HG03064 (cell line): ENCODE data around the gene AIG1.

Experiments used
- ATAC-seq: cut with Tn5 transposase; IDR thresholded peaks from one replicate; pipeline ENCODE4 v1.9.1; 2021; ENCODE audit warnings: low read depth; ENCODE audit not compliant: unreplicated experiment

Gene AIG1

DNA sequence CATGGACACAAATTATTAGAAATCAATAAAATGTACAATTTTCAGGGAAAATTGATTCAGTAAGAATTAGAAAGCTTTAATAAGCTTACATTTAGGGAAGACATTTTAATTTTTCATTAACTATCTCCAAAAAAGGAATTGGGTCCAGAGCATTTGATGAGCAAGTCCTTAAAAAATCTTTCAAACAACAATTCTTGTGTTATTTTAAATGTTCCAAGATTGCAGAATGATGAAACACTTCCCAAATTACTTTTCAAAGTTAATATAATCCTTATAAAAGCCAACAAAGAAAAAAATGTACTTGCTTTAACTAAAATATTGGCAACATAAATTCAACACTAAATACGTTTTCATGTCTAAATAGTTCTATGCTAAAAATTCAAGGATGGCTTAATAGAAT lies 287.8 kb downstream of the AIG1 start:
- ATAC-seq: no peak

DNA sequence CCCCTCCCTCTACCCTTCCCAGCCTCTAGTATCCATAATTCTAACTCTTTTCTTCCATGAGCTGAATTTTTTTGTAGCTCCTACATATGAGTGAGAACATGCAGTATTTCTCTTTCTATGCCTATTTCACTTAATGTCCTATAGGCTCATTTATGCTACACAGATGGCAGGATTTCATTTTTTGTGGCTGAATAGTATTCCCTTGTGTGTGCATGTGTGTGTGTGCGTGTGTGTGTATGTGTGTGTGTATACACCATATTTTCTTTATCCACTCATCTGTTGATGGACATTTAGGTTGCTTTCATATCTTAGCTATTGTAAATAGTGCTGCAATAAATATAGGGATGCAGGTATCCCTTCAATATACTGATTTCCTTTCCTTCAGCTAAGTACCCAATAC lies 288.8 kb downstream of the AIG1 start:
- no peak for ATAC-seq

DNA sequence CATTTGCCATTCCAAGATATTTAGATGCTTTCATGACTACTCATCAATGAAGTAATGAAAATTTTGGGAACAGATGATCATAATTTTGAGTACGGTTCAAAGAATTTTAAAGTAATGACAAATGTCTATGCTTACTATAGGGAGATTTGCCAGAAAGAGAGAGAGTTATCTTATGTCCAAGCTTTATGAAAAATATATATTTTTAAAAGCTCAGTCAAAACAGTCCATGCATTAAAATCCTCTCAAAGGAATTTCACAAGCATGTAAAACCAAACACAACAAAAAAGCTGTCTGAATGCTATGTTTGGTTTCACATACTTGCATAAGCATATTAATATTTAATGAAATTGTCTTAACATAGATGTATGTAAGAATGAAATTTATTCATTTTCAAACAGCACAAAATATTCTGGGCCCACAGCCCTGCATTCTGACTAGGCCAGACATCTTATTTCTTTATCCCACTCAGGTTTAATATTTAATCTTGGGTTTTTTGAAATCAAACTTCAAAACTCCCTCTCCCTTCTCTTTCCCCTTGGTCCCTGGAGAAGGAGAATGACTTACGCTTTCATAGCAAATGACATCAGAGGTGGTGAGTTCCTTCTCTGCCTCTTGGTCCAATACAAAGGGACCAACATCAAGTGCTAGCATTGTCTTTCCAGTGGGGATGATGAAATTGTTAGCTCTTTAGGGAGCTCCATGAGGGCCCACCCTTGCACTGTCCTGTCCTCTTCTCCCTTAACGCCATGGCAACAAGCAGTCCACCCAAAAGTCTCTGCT lies 295.6 kb downstream of the AIG1 start:
- ATAC-seq: no peak

DNA sequence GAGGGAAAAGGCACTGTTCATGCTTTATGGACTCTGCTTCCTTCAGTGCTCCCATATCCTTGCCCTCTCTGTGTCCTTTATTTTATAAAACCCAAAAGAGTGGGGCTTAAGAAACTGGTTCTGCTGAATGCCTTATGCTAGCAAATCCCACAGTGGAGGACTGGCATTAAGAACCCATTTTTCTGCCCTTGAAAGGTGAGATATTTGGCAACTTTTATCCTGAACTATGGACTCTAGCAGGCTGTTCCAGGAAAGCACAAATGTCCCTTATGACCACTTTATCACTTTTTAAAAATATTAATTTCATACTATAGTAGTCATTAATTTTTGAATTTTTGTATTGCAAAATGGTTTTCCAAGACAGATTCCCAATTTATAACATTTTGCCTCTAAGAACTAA lies 296.5 kb downstream of the AIG1 start:
- ATAC-seq: no peak

DNA sequence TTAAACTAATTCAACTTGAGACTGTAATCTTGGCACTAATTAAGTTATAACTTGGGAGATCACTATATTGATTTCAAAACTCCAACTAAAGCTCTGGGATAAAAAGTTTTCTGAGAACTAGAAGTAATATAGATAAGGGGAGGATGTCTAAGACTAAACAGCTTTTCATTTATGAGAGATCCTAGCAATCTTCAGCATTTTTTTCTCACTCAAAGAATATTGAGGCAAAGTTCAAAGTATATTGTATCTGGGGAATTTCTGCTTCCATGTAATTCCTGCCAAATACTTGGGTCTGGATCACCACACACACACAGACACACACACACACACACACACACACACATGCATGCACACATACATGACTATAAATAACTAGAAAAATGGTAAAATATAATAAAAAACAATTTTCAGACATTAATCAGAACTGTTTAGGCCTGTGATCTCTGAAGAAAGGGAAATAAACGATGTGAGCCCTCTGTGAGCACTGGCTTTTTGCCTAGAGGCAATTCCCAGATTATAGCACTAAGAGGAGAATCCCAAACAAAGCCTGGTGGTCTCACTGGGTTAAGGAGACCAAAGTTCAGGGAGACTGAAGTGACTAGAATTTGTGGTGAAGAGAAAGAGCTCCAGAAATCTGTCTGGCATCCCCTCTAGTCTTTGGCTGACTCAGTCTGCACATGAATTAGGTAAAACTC lies 297.0 kb downstream of the AIG1 start:
- no peak for ATAC-seq

DNA sequence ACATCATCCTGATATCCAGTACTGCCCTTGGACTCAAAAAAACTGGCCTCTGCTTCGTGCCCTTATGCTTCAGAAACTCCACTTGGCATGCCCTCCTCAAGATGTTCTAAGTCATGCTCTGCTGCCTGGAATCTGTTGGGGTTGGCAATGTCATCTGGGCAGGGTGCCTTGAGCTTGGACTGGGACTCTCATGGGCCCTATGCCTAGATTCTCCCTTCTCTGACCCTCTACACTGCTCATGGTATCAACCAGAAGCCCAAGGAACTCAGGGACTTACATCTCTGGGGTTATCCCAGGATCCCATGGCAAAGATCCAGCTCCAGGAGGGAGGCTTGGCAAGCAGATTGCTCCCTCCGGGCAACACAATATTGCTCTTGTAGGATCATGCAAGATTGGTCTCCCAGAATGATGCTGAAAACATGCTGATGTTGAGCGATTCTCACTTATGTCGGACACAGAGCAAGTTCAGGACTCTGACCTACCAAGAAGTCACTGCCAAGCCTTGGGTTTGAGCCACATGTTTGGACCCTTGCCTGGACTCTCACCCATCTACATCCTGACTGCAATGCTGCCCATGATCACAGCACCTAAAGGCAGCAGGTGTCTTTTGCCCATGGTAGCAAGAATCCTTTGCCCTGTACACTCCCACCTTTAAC lies 301.0 kb downstream of the AIG1 start:
- ATAC-seq: no peak

DNA sequence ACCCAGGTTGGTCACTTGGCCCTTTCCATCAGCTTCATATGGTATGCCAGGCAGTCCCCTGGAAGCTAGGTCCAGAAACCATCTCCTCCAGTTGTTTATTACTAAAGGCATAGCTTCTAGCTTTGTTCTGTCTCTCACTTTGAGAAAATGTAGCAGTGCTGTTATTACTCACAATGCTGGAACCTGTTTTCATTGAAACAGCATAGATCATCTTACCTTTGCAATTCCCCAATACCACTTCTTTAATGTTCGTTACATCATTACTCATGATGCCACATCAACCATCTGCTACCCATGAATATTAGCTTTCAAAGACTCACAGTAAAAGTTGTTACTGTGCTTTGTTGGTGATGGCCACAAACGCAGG lies 301.5 kb downstream of the AIG1 start:
- ATAC-seq: no peak

DNA sequence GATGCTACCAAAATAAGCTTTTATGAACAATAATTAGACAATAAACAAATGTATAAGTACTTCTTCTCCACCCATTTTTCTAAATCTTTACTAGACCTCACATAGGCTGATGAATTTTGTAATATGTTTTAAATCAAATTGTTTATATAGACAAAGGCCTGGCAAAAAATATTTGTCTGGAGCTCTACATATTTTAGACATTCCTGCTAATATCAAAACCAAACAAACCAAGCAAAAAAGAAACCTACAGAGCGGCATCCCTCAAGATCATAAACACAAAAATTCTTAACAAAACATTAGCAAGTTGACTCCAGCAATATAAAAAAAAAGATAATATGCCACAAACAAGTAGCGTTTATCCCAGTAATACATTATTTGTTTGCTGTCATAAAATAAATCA lies 302.6 kb downstream of the AIG1 start:
- ATAC-seq: no peak

DNA sequence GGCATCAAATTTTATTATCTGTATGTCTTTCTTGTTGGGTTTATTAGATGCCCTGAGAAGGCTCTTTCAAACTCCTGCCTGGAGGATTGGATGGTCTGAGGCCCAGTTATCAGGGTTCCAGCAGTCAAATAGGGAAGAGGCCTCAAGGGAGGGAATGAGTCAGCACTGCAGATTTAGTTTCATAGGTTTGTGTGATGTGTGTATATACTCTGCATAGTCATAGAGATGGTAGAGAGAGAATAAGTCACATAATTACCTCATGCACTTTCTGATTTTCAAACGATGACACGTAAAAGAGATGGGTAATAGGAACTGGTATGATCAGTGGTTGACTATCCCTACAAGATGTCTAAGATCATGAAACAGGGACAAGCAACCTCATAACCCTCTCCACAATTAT lies 307.7 kb downstream of the AIG1 start:
- peak; percentile 97 for ATAC-seq

DNA sequence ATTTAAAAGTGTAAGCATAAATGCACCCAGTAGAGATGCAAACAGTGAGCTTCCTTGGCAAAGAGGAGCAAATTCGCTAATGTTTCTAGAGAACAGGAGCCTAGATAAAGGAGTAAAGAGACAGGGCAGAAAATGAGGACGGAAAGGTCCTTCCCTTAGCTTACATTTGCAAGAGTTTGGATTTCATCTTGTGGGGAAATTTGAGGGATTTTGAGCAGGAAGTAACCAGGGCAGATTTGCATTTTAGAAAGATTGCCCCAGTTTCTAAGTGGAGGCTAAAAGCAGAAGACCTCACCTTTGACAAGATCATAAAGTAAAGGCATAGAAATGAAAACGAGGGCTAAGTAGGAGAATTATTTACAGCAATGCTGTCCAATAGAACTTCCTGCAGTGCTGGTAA lies 309.3 kb downstream of the AIG1 start:
- no peak for ATAC-seq

DNA sequence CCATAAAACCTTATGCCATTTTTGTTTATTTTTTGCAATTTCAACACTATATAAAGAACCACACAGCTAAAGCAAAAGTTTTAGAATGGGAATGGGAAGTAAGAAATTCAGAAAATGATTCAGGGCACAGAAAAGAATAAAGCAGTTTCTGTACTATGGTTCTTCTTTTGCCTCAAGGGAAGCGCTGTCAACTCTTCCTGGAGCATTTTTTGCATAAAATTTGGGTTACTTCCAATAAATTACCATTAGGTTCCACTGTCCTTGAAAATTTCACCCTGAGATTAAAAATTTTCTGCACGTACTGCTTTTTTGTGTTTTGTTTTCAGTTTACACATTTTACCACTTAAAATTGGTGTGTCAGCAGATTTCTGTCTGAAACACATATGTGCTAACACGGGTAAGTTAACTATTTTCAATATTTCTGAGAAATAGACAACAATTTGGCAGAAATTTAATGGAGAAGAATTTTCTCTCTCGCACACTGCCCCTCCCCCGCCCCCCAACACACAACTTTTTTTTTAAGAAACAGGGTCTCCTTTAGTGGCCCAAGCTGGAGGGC lies 310.2 kb downstream of the AIG1 start:
- no peak for ATAC-seq

DNA sequence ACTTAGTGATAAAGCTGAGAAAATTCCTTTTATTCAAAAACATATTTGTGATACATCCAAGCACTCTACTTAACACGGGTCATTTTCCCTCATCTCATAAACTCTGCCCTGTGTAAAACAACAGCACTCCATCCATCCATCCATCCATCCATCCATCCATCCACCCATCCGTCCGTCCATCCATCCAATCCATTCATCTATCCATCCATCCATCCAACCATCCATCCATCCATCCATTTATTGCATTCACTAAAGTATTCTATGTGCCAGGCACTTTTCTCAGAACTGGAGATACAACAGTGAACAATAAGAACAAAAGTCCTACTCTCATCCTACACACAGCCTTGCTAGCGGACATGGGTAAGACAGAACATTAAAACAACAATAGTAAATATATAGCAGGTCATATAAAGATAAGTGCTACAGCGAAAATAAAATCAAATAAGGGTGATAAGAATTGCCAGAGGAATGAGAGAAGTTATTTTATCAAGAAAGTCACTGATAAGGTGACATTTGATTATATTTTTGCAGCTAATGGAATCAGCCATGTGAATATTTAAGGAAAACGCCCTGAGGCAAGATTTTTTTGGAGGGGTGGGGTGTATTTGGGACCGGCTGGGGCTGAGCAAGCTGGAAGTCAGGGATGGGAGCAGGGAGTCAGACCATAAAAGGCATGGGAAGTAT lies 311.7 kb downstream of the AIG1 start:
- no peak for ATAC-seq

DNA sequence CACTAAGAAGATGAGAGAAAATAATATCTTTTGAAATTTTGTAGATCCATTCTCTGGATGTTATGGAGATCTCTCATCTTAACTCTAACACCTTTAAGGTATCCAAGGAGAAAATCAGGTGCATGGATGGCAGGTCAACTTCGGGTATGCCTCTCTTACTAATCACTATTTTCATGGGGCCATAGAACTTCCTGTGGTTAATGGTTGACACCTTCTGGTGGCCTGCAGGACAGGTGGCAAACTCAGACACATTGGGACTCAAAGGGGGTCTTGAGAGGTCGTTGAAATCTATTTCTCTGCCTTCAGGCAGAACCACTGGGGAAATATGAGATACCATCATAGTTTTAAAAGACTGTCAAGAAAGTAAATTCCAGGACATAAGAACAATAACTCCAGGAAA lies 313.3 kb downstream of the AIG1 start:
- no peak for ATAC-seq

DNA sequence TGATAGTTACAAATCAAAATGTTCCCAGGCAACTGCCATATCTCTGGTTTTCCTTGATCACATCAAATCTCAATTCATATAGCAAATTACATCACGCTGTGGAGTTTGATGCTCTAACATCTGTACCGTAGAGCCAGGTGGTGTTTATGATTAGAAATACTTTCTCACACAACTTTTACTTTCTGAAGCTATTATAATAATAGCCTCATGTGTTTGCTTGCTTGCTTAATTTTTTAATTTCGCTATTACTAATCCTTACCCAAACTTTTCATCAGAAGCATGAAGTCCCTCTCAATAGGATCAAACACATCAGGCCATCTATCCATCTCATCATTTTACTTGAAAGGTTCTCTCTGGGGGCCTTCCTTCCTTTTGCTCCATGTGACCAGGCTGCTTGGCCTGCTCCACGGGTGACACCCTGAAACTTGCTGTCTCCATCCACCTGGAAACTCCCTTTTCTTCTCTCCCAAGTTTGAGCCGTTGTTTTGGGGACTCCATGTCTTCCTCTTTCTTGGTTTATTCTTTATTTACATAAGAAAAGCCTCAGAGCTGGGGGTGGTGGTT lies 314.4 kb downstream of the AIG1 start:
- no peak for ATAC-seq

DNA sequence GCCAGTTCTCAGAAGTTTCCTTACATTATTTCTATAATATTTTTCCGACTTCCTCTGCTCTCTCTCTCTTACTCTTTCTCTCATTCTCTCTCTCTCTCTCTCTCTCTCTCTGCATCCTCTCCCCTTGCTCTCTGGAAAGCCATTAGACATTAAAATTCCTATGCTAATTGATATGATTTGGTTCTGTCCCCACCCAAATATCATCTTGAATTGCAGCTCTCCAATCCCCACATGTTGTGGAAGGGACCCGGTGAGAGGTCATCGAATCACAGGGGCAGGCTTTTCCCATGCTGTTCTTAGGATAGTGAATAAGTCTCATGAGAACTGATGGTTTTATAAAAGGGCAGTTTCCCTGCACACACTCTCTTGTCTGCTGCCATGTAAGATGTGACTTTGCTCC lies 315.7 kb downstream of the AIG1 start:
- ATAC-seq: no peak

DNA sequence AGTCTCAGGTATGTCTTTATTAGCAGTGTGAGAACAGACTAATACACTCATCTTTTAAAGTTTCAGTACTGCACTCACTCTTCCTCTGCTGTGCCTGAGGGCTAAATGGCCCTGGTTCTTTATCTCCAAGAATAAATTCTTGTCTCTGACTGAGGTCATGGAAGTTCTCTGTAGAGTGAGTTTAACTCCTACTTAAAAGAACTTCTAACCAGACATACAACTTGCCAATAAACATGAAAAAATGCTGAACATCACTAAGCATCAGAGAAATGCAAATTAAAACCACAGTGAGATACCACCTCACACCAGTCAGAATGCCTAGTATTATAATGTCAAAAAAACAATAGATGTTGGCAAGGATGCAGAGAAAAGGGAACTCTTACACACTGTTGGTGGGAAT lies 316.2 kb downstream of the AIG1 start:
- ATAC-seq: no peak

DNA sequence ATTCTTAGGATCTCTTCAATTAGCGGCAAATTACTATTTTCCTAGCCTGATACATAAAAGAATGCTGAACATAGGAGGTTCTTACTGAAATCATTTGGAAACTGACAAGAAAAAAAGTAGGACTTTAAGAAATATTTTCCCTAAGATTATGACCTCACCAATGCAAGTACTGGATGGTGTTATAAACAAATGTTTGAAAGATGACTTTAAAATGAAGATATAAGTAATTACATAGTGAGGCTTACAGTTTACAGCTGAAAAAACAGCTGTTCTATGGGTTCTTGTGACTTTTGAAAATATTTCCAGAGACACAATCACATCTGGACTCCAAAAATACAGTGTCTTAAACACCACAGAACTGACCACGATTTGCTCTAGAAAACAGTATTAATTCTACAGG lies 324.9 kb downstream of the AIG1 start:
- ATAC-seq: no peak

DNA sequence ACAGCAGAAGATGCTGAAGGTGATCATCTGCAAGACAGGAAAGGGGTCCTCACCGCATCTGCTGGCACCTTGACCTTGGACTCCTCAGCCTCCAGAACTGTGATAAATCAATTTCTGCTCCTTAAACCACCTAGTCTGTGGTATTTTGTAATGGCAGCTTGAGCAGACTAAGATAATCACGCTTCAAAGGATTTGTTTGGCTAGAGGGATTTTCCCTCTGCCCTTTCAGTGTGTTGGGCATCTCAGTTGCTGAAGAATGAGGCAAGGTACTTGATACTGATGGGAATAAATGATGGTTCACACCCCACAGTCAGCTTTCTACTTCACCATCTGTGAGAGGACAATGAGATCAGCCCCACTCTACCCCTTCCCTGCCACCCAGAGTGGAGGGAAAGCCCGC lies 329.6 kb downstream of the AIG1 start:
- no peak for ATAC-seq
